Lower lobe of right lung (tissue), 2 donors: ENCODE data around the gene HACE1. TPM values are rescaled to one million over a fixed set of nuclear protein-coding genes. Genes with fewer than 3 reads are reported as not detected.

Experiments
- ATAC-seq, 2 donors: fragments of 200-7000 bp; cut with Tn5 transposase; one replicate each; pipeline ENCODE4 v1.9.1; 2020 to 2022; ENCODE audit warnings: mild to moderate bottlenecking in 2 of 2, moderate library complexity in 2 of 2
- DNase-seq: peaks from one replicate; pipeline ENCODE4 v3.0.0-alpha.2; 2020
- H3K27ac ChIP-seq: fragments of 200-600 bp; one replicate; pipeline ENCODE4 v1.8.0; 2022
- H3K27me3 ChIP-seq: fragments of 200-600 bp; one replicate; pipeline ENCODE4 v1.8.0; 2022; ENCODE audit warnings: low read depth
- H3K36me3 ChIP-seq: fragments of 200-600 bp; one replicate; pipeline ENCODE4 v1.8.0; 2022; ENCODE audit warnings: mild to moderate bottlenecking
- H3K4me1 ChIP-seq: fragments of 200-600 bp; one replicate; pipeline ENCODE4 v1.8.0; 2022
- H3K4me3 ChIP-seq: fragments of 200-600 bp; one replicate; pipeline ENCODE4 v1.8.0; 2022; ENCODE audit warnings: mild to moderate bottlenecking
- H3K9me3 ChIP-seq: fragments of 200-600 bp; one replicate; pipeline ENCODE4 v1.8.0; 2022
- intact Hi-C: fragments of 100-400 bp; cut with DNase I; formaldehyde crosslinking; loops from one replicate; pipeline ENCODE4 v1.11.0; 2022
- total RNA-seq: library from RNA; stranded (reverse); fragmentation: NEBNext Ultra II Directional; extraction: Animal tissue kit (Norgen Biotek cat#: 25700); gene quantifications from one replicate; pipeline ENCODE4 v1.2.1, GENCODE V29; 2021
- TF ChIP-seq, protein P1 (sequence below): fragments of 200-600 bp; IDR thresholded peaks from one replicate; pipeline ENCODE4 v1.8.0; 2022; ENCODE audit warnings: antibody characterized with exemption, mild to moderate bottlenecking
- donor health status: DM: no; HTN: yes; CAD: no; lungs with severe emphysema.

HACE1 gene
- total RNA-seq, 1 donor from 2014 or later = 11.5 TPM

DNA sequence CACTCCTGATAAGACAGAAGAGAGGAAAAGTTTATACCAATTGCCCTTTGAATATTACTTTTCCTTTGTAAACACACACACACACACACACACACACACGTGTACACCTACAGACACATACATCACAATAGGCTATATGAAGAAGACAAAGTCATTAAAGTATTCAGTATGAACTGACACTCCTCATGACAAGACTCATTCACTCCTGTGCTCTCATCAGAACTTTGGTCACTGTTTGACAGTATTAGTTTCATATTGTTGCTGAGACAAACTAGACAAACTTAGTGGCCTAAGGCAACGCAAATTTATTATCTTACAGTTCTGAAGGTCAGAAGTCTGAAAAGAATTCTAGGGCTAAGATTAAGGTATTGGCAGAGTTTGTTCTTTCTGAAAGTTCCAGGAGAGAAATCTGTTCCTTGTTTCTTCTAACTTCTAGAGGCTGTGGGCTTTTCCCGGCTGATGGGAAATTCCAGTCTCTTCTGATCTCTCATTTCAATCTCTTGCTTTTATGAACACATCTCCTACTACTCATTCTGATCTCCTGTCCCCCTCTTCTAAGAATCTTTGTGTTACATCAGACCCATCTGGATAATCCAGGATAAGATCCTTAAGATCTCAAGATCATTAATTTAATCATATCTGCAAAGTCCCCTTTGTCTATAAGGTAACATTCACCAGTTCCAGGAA, 171.3 kb downstream of the HACE1 start:
- Histone ChIP-seq H3K4me3 (no peak overlapping the region), H3K27me3 (no peaks in the 10 kb centered on the region), H3K4me1 (no peaks in the 10 kb centered on the region), H3K27ac (no peak overlapping the region), H3K9me3 (no peaks in the 10 kb centered on the region), H3K36me3 (no peaks in the 10 kb centered on the region)
- DNase-seq = no peak
- ATAC-seq = no peak
- TF ChIP-seq, protein P1, sequence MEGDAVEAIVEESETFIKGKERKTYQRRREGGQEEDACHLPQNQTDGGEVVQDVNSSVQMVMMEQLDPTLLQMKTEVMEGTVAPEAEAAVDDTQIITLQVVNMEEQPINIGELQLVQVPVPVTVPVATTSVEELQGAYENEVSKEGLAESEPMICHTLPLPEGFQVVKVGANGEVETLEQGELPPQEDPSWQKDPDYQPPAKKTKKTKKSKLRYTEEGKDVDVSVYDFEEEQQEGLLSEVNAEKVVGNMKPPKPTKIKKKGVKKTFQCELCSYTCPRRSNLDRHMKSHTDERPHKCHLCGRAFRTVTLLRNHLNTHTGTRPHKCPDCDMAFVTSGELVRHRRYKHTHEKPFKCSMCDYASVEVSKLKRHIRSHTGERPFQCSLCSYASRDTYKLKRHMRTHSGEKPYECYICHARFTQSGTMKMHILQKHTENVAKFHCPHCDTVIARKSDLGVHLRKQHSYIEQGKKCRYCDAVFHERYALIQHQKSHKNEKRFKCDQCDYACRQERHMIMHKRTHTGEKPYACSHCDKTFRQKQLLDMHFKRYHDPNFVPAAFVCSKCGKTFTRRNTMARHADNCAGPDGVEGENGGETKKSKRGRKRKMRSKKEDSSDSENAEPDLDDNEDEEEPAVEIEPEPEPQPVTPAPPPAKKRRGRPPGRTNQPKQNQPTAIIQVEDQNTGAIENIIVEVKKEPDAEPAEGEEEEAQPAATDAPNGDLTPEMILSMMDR = no peak
- intact Hi-C loops = no loop called here

DNA sequence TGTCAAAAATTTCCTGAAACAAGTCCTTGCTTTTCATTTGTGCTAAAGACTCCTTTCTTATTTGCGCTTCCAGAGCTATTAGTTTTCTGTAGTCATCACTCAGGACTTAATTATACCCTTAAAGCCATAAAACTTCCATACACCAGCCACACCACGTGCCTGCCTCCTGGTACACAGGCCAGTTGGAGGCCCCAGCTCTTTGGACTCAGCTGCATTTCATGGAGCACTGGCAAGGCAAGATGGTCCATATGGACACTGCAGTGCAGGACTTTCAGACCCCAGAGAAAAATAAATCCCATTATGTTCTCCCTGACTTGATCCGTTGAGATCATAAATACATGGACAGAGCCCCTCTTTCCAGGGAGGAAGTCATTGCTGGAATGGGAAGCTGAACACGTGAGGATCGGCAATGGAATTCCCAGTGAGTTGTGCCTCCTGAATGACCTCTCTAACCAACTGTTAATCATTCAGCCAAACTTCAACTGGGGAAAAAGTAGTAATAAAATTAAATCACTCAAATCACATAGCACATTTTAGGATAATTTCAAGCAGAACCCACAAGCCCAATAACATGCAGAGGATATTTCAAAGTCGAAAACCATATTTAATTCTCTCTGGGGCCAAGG, 173.1 kb downstream of the HACE1 start:
- Histone ChIP-seq H3K27ac (no peak overlapping the region), H3K4me3 (no peak overlapping the region), H3K9me3 (no peaks in the 10 kb centered on the region), H3K27me3 (no peaks in the 10 kb centered on the region), H3K36me3 (no peaks in the 10 kb centered on the region), H3K4me1 (no peaks in the 10 kb centered on the region)
- intact Hi-C loops = no loop called here
- ATAC-seq (no peak), DNase-seq (no peak)
- TF ChIP-seq, protein P1 = no peak

DNA sequence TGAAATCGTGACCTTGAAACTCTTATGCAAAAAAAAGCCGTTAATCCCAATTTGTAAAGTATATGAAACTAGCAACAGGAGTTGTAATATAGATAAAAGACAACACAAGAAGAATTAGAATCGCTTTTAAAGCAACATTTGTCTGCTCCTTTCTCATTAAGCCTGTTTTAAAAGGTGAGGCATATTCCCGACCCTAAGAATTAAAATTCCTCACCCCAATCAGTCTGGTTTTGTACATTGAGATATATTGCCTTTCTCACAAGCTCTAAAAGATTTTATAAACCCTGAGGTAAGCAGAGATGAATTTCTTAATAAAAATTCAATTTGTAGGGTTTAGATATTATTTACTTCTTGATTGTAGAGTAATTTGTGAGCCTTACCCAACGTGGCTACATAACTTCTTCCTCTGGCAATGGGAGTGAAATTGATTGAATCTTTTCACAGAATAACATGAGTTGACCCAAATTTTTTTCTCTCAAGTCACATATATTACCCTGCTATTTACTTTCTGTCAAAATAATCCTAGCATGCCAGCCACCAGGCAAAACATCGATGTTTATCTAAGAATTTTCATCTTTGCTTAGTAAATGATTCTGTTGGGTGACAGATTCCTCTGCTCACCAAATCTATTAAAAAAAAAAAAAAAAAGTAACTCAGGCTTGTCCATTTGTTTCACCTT, 173.7 kb downstream of the HACE1 start:
- H3K27ac ChIP-seq = no peak overlapping the region
- TF ChIP-seq, protein P1 = no peak
- H3K9me3 ChIP-seq = no peaks in the 10 kb centered on the region
- no peaks in the 10 kb centered on the region for H3K4me1 ChIP-seq
- no peak for DNase-seq
- no peak overlapping the region for H3K4me3 ChIP-seq
- no peaks in the 10 kb centered on the region for H3K36me3 ChIP-seq
- intact Hi-C loops = no loop called here
- ATAC-seq = no peak
- no peaks in the 10 kb centered on the region for H3K27me3 ChIP-seq

DNA sequence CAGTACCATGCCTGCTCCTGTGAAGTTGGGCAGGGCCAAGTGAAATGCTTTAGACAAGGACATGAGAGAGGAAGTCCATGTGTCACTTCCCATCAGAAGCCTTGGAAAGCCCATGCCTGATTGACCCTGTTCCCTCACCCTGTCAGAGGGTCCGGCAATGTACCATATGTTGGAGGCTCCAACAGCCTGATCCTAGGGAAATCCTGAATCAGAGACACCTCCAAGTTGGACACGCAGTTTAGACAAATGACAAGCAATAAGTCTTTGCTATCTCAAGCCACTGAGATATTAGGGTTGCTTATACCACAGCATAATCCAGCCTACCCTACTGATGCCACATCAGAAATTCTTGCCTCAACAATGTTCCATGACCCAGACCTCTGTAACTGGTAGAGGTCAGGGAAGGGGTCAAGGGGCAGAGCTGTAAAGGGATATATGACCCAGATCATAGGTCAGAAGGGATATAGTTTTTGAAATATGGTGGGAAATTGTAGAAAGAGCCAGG, 174.8 kb downstream of the HACE1 start:
- Histone ChIP-seq H3K9me3 (no peaks in the 10 kb centered on the region), H3K27ac (no peak overlapping the region), H3K4me1 (no peaks in the 10 kb centered on the region), H3K36me3 (no peaks in the 10 kb centered on the region), H3K4me3 (no peak overlapping the region), H3K27me3 (no peaks in the 10 kb centered on the region)
- intact Hi-C loops = no loop called here
- TF ChIP-seq, protein P1 = no peak
- DNase-seq = no peak
- ATAC-seq = no peak

DNA sequence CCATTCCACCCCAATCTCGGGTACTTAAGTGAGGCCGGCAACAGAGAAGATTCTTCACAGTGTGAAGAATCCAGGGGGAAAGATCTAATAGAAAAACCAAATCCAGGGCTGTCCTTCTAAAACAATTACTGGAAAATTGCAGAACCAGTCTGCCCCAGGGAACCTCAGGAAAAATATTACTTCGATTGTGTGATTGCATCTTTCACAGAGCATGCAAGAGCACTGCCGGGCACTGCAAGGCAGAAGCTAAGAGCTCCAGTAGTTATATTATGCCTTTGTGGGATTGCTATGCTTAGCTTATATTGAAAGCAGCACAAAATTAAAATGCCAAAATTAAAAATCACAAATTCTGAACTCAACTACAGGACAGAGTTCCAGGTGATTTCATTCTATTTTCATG, 175.9 kb downstream of the HACE1 start:
- Histone ChIP-seq H3K9me3 (no peaks in the 10 kb centered on the region), H3K27me3 (no peaks in the 10 kb centered on the region), H3K4me1 (no peaks in the 10 kb centered on the region), H3K4me3 (no peak overlapping the region), H3K36me3 (no peaks in the 10 kb centered on the region), H3K27ac (no peak overlapping the region)
- no peak for DNase-seq
- TF ChIP-seq, protein P1 = no peak
- intact Hi-C loops = no loop called here
- no peak for ATAC-seq
